HepG2 (cell line): ENCODE results near the gene CDH1. TPM values are rescaled to one million over a fixed set of nuclear protein-coding genes. Genes with fewer than 3 reads are reported as not detected.

Source experiments
- ATAC-seq: fragments of 200-7000 bp; cut with Tn5 transposase; 3 replicates; pipeline ENCODE4 v1.9.1; 2020; ENCODE audit warnings: mild to moderate bottlenecking, moderate library complexity
- BruUV-seq: library from RNA; stranded (reverse); fragments of 400-500 nt; replicated peaks from 2 replicates; lab custom pipeline; 2021; lab: Mats Ljungman, UMichigan
- CTCF ChIA-PET: fragments of 300-600 bp; formaldehyde crosslinking; extraction: SDS; loops from one replicate; lab custom pipeline; 2021; ENCODE audit warnings: low total read pairs, inconsistent platforms, low intra/inter-chr PET ratio; lab: Yijun Ruan, JAX
- POLR2A ChIA-PET: fragments of 350-600 bp; sonication (Branson Sonifier 250); formaldehyde crosslinking; loops from one replicate; lab custom pipeline; 2020; ENCODE audit warnings: antibody characterized with exemption, inconsistent platforms; lab: Yijun Ruan, JAX
- DNase-seq: peaks from one replicate; pipeline ENCODE4 v3.0.0-alpha.2; 2015; ENCODE audit warnings: low spot score
- FAIRE-seq: peaks from 3 replicates; lab custom pipeline; 2011; peaks lifted over from hg19 to GRCh38; lab: Jason Lieb, UNC
- H2AFZ ChIP-seq: one replicate; pipeline ENCODE4 v1.6.1; 2011; ENCODE audit warnings: low read length, inconsistent platforms
- H3K27ac ChIP-seq: fragments of 300-600 bp; 3 replicates; pipeline ENCODE4 v1.8.0; 2011; ENCODE audit warnings: mixed run types, mild to moderate bottlenecking, mixed read lengths, low read length, inconsistent platforms; ENCODE audit not compliant: insufficient read depth; ENCODE audit errors: extremely low read length
- H3K27me3 ChIP-seq, 2 experiments: fragments of 200-600 bp in 1 of 2; 2 replicates in 1 of 2; 3 replicates in 1 of 2; pipeline versions ENCODE4 v1.6.0 to v1.8.0; 2011; ENCODE audit warnings: low read length in 2 of 2, mild to moderate bottlenecking in 2 of 2, moderate library complexity in 2 of 2, inconsistent platforms in 1 of 2; ENCODE audit not compliant: insufficient read depth in 2 of 2, control insufficient read depth in 1 of 2
- H3K36me3 ChIP-seq, 2 experiments: fragments of 200-600 bp in 1 of 2; replicated peaks in 1 of 2; 2 replicates in 1 of 2; 3 replicates in 1 of 2; pipeline versions ENCODE4 v1.5.1 to v1.8.0; 2011; ENCODE audit warnings: low read length in 2 of 2, inconsistent platforms in 1 of 2; ENCODE audit not compliant: insufficient read depth in 2 of 2, control insufficient read depth in 1 of 2
- H3K4me1 ChIP-seq: 2 replicates; pipeline ENCODE4 v1.5.1; 2012; ENCODE audit warnings: low read length, inconsistent platforms; ENCODE audit not compliant: insufficient read depth
- H3K4me2 ChIP-seq: 2 replicates; pipeline ENCODE4 v1.6.0; 2011; ENCODE audit warnings: low read depth, low read length, inconsistent platforms
- H3K4me3 ChIP-seq, 3 experiments: fragments of 200-600 bp in 1 of 3; sonication (generic), shearing (Covaris generic) in 1 of 3; replicated peaks in 1 of 3; 2 replicates each; pipeline ENCODE4 v1.5.1; 2011 to 2016; ENCODE audit warnings: low read length in 3 of 3, inconsistent platforms in 2 of 3, low read depth in 2 of 3, mild to moderate bottlenecking in 2 of 3, control low read depth in 1 of 3, mixed read lengths in 1 of 3; ENCODE audit not compliant: insufficient read depth in 1 of 3
- H3K79me2 ChIP-seq: one replicate; pipeline ENCODE4 v1.6.1; 2011; ENCODE audit warnings: low read length, inconsistent platforms; ENCODE audit not compliant: insufficient read depth
- H3K9ac ChIP-seq: 2 replicates; pipeline ENCODE4 v1.6.0; 2011; ENCODE audit warnings: mild to moderate bottlenecking, low read depth, low read length, inconsistent platforms; ENCODE audit not compliant: insufficient read depth
- H3K9me3 ChIP-seq: 2 replicates; pipeline ENCODE4 v1.5.1; 2012; ENCODE audit warnings: mild to moderate bottlenecking, low read length
- H4K20me1 ChIP-seq: 2 replicates; pipeline ENCODE4 v1.6.0; 2011; ENCODE audit warnings: inconsistent platforms, mild to moderate bottlenecking, low read length, moderate library complexity; ENCODE audit not compliant: insufficient read depth
- FIP1L1 ChIP-seq: fragments of 200-400 bp; formaldehyde crosslinking; IDR thresholded peaks from 2 replicates; pipeline ENCODE4 v1.6.1; 2018; ENCODE audit warnings: low read depth, mild to moderate bottlenecking, low read length, moderate library complexity, borderline replicate concordance; ENCODE audit not compliant: insufficient read depth
- MAZ ChIP-seq, 2 experiments: sonication (generic) in 1 of 2; formaldehyde crosslinking in 1 of 2; IDR thresholded peaks; 2 replicates each; pipeline versions ENCODE4 v1.5.0 to v1.6.1; 2012 to 2020; ENCODE audit warnings: low read depth in 2 of 2, mild to moderate bottlenecking in 2 of 2, borderline replicate concordance in 1 of 2, improper control_type of control experiment in 1 of 2, low read length in 1 of 2, missing genetic modification reagents in 1 of 2, moderate library complexity in 1 of 2
- MIXL1 ChIP-seq: IDR thresholded peaks from 2 replicates; pipeline ENCODE4 v1.6.1; 2016
- RXRB ChIP-seq: IDR thresholded peaks from 2 replicates; pipeline ENCODE4 v1.6.1; 2016; ENCODE audit warnings: borderline replicate concordance, missing genetic modification reagents, missing compliant biosample characterization
- STAG1 ChIP-seq: sonication (generic); formaldehyde crosslinking; IDR thresholded peaks from 2 replicates; pipeline ENCODE4 v1.4.0; 2020; ENCODE audit warnings: missing genetic modification reagents
- TAF15 ChIP-seq: fragments of 200-400 bp; formaldehyde crosslinking; IDR thresholded peaks from one replicate; pipeline ENCODE4 v1.6.1; 2018; ENCODE audit warnings: mild to moderate bottlenecking, low read depth, low read length; ENCODE audit not compliant: poor library complexity, severe bottlenecking
- ZMYM4 ChIP-seq: sonication (generic); formaldehyde crosslinking; IDR thresholded peaks from 2 replicates; pipeline ENCODE4 v1.8.1; 2023; ENCODE audit warnings: mild to moderate bottlenecking, missing genetic modification reagents
- WGBS: methylation state at CpG from one replicate; pipeline ENCODE4 v1.1.6; 2017; ENCODE audit warnings: low lambda C conversion rate; 5-methylcytosine and 5-hydroxymethylcytosine counted together
- in situ Hi-C: cut with HindIII; loops from 2 replicates; pipeline ENCODE4 v1.10.0; 2017; ENCODE audit warnings: low pct_unique_long_range_greater_than_20kb; ENCODE audit not compliant: extremely low pct_ligation_motif_present
- intact Hi-C: fragments of 100-400 bp; cut with micrococcal nuclease; formaldehyde crosslinking; loops from one replicate; pipeline ENCODE4 v1.10.0; 2022; ENCODE audit not compliant: unreplicated experiment
- polyA plus RNA-seq, 8 experiments: library from polyadenylated mRNA; depleted of rRNA in 3 of 8; stranded (reverse) in 7 of 8; unstranded in 1 of 8; fragments of >200 nt; fragmentation: Illumina TruSeq in 4 of 8; extraction: Trizol in 4 of 8; gene quantifications; 2 replicates each; pipeline versions ENCODE4 v1.2.1 to v1.2.3, GENCODE V29; 2011 to 2016; ENCODE audit warnings: low read depth in 4 of 8, missing spikeins in 1 of 8, mixed read lengths in 1 of 8; ENCODE audit not compliant: insufficient read depth in 1 of 8
- total RNA-seq, 5 experiments: library from RNA; depleted of rRNA; stranded (reverse); fragments of >200 nt; fragmentation: Illumina TruSeq; extraction: Trizol; gene quantifications; 2 replicates each; pipeline ENCODE4 v1.2.3, GENCODE V29; 2016; ENCODE audit warnings: low read depth in 1 of 5
- TF ChIP-seq, protein P1 (sequence below): sonication (generic); formaldehyde crosslinking; IDR thresholded peaks from 2 replicates; pipeline ENCODE4 v1.4.0; 2020; ENCODE audit warnings: missing genetic modification reagents
- TF ChIP-seq, protein P2 (sequence below): sonication (generic); formaldehyde crosslinking; IDR thresholded peaks from 2 replicates; pipeline ENCODE4 v1.4.0; 2020; ENCODE audit warnings: missing genetic modification reagents, low read depth, mild to moderate bottlenecking, borderline replicate concordance
- TF ChIP-seq, protein P3 (sequence below): sonication (generic); formaldehyde crosslinking; IDR thresholded peaks from 2 replicates; pipeline ENCODE4 v1.4.0; 2020; ENCODE audit warnings: missing genetic modification reagents
- TF ChIP-seq, protein P4 (sequence below): IDR thresholded peaks from 2 replicates; pipeline ENCODE4 v1.6.1; 2012; ENCODE audit warnings: inconsistent platforms
- TF ChIP-seq, protein P5 (sequence below): sonication (generic); formaldehyde crosslinking; IDR thresholded peaks from 2 replicates; pipeline ENCODE4 v1.5.0; 2020; ENCODE audit warnings: missing genetic modification reagents
- TF ChIP-seq, protein P6 (sequence below): sonication (generic); formaldehyde crosslinking; IDR thresholded peaks from 2 replicates; pipeline ENCODE4 v1.4.0; 2020; ENCODE audit warnings: missing genetic modification reagents, borderline replicate concordance

CDH1 gene
- total and polyA plus RNA-seq, 2 of the 13 experiments (the other 11 are each of a cell fraction or from before 2014, with no cell fraction given): 0.95 to 9.8 TPM

DNA sequence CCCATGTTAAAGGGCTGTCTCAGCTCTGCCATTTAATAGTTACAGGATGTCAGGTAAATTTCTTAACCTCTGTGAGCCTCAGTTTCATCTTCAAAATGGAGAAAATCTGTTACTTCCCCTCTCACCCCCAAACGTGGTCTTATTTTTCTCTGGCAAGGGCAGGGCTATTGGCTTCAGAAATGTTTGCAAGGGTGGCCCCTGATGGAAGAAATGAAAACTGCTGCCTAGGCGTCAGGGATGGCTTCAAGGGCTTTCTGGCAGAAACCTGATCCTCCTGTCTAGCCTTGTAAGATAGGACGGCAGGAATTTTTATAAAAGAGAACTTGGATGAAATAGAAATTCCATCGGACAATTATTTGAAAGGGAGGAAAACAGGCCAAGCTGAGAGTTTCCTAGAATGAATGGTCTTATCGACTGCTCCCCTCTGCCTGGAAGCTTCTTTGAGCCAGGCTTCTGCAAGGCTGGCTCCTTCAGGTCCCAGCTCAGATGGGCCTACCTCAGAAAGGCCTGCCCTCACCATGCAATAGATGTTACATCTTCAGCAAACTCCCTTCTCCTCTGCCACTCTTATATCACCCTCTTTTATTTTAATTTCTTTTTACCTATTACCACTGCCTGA lies 63.3 kb downstream of the CDH1 start:
- Histone ChIP-seq H3K4me2 (no peak overlapping the region), H3K9me3 (no peaks in the 10 kb centered on the region), H3K4me1 (peaks cover 21% of the 10 kb centered on the region), H4K20me1 (no peaks in the 10 kb centered on the region), H3K4me3 (no peak overlapping the region), H3K27ac (no peak overlapping the region), H3K36me3 (no peaks in the 10 kb centered on the region), H3K27me3 (no peaks in the 10 kb centered on the region), H2AFZ (peak overlapping the region; percentile 66), H3K79me2 (no peaks in the 10 kb centered on the region), H3K9ac (no peak overlapping the region)
- in situ Hi-C loops: loop anchor here (5.0 kb wide), 1 partner anchor 98 kb away; no protein-coding TSS in a partner anchor
- intact Hi-C loops: loop anchor here (1.0 to 5.0 kb wide), 4 partner anchors 51 to 272 kb away; no protein-coding TSS in a partner anchor
- ATAC-seq (peak; percentile 95), DNase-seq (peak; percentile 77), FAIRE-seq (peak; percentile 87)
- 24% methylated on average over 5 of the region's 5 CpGs for WGBS
- ChIA-PET CTCF (interaction anchor here (0.8 to 4.2 kb wide), 10 partner anchors 10 to 280 kb away, joined by 3 to 94 read pairs (median 4); no protein-coding TSS in a partner anchor), POLR2A (no interaction called here)
- no TSS peak for BruUV-seq
- no peak for TF ChIP-seq MAZ (IDR thresholded peaks at IDR 0.05; ENCODE audit: borderline replicate concordance, low read depth, low read length)
- no peak for TF ChIP-seq MAZ (CRISPR knock-in tag; IDR thresholded peaks at IDR 0.05; ENCODE audit: low read depth)
- peak; percentile 53; the same call in 1 of the 2 replicates for TF ChIP-seq RXRB (CRISPR knock-in tag)
- peak; percentile 73; the same call in 1 of the 2 replicates for TF ChIP-seq MIXL1 (CRISPR knock-in tag)
- TF ChIP-seq, protein P1, sequence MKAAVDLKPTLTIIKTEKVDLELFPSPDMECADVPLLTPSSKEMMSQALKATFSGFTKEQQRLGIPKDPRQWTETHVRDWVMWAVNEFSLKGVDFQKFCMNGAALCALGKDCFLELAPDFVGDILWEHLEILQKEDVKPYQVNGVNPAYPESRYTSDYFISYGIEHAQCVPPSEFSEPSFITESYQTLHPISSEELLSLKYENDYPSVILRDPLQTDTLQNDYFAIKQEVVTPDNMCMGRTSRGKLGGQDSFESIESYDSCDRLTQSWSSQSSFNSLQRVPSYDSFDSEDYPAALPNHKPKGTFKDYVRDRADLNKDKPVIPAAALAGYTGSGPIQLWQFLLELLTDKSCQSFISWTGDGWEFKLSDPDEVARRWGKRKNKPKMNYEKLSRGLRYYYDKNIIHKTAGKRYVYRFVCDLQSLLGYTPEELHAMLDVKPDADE: no peak
- TF ChIP-seq TAF15: no peak
- no peak for TF ChIP-seq FIP1L1
- peak; percentile 96 for TF ChIP-seq STAG1 (CRISPR knock-in tag)
- TF ChIP-seq, protein P2, sequence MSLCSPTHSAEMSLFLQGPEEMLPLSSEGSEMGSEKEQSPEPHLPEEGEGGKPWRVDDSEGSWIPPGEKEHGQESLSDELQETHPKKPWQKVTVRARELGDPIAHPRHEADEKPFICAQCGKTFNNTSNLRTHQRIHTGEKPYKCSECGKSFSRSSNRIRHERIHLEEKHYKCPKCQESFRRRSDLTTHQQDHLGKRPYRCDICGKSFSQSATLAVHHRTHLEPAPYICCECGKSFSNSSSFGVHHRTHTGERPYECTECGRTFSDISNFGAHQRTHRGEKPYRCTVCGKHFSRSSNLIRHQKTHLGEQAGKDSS: no peak
- TF ChIP-seq, protein P3, sequence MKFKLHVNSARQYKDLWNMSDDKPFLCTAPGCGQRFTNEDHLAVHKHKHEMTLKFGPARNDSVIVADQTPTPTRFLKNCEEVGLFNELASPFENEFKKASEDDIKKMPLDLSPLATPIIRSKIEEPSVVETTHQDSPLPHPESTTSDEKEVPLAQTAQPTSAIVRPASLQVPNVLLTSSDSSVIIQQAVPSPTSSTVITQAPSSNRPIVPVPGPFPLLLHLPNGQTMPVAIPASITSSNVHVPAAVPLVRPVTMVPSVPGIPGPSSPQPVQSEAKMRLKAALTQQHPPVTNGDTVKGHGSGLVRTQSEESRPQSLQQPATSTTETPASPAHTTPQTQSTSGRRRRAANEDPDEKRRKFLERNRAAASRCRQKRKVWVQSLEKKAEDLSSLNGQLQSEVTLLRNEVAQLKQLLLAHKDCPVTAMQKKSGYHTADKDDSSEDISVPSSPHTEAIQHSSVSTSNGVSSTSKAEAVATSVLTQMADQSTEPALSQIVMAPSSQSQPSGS (CRISPR knock-in tag): peak; percentile 57; the same call in 1 of the 2 replicates
- TF ChIP-seq, protein P4, sequence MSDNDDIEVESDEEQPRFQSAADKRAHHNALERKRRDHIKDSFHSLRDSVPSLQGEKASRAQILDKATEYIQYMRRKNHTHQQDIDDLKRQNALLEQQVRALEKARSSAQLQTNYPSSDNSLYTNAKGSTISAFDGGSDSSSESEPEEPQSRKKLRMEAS: peak; percentile 45; the same call in 1 of the 2 replicates
- TF ChIP-seq, protein P5, sequence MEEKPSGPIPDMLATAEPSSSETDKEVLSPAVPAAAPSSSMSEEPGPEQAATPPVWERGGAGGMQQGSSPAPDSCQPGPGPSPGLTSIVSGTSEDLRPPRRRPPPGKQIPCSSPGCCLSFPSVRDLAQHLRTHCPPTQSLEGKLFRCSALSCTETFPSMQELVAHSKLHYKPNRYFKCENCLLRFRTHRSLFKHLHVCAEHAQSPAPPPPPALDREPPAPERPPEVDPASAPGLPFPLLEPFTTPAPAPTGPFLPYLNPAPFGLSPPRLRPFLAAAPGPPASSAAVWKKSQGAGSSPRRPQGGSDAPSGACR: no peak
- TF ChIP-seq, protein P6, sequence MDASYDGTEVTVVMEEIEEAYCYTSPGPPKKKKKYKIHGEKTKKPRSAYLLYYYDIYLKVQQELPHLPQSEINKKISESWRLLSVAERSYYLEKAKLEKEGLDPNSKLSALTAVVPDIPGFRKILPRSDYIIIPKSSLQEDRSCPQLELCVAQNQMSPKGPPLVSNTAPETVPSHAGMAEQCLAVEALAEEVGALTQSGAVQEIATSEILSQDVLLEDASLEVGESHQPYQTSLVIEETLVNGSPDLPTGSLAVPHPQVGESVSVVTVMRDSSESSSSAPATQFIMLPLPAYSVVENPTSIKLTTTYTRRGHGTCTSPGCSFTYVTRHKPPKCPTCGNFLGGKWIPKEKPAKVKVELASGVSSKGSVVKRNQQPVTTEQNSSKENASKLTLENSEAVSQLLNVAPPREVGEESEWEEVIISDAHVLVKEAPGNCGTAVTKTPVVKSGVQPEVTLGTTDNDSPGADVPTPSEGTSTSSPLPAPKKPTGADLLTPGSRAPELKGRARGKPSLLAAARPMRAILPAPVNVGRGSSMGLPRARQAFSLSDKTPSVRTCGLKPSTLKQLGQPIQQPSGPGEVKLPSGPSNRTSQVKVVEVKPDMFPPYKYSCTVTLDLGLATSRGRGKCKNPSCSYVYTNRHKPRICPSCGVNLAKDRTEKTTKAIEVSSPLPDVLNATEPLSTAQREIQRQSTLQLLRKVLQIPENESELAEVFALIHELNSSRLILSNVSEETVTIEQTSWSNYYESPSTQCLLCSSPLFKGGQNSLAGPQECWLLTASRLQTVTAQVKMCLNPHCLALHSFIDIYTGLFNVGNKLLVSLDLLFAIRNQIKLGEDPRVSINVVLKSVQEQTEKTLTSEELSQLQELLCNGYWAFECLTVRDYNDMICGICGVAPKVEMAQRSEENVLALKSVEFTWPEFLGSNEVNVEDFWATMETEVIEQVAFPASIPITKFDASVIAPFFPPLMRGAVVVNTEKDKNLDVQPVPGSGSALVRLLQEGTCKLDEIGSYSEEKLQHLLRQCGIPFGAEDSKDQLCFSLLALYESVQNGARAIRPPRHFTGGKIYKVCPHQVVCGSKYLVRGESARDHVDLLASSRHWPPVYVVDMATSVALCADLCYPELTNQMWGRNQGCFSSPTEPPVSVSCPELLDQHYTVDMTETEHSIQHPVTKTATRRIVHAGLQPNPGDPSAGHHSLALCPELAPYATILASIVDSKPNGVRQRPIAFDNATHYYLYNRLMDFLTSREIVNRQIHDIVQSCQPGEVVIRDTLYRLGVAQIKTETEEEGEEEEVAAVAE (CRISPR knock-in tag): peak; percentile 75; the same call in 1 of the 2 replicates
- TF ChIP-seq ZMYM4 (CRISPR knock-in tag): 0 out of 2 replicates have a peak, but pooled peaks have one; percentile 21
